ENCODE results near the gene SMIM3.
"Not testable (repeated sequence)": the region's sequence is repeated elsewhere in the genome, so short reads cannot be mapped to it uniquely, and the experiment has no call there.

The SMIM3 gene

DNA sequence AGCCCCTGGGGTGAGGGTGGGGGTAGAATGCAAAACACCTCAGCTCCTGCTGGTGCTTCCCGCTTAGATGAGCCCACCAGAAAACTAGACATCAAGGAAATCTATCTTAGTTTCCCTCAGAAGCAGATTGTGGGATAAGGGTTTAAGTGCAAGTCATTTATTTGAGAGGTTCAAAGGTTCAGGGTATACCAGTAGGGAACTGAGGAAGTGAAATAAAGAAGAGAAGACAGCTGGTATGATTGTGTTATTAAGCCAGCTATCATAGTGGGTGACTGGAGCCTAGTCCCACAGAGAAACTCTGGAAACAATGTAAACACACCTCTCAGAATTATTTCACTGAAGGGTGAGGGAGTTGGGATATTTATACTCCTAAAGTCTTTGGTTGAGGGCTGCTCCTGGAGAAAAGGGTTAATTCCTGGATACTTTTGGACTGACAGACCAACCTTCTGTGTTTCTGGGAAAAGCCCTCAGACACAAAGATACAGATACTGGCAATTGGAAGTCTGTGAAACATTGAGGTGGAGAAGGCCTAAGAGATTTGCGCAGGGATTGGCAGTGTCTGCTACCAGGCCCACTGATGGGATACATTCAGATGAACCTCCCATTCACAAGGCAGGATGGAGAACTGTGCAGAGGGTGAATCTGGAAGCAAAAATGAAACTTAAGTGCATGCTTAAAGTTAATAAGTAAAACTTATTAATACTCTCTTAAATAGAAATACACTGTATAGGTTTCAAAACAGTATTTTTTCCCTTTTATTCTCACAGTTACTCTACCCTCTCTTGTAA lies 13.4 kb upstream of the SMIM3 start:
- no peak for DNase-seq (ENCODE audit: low read depth)

DNA sequence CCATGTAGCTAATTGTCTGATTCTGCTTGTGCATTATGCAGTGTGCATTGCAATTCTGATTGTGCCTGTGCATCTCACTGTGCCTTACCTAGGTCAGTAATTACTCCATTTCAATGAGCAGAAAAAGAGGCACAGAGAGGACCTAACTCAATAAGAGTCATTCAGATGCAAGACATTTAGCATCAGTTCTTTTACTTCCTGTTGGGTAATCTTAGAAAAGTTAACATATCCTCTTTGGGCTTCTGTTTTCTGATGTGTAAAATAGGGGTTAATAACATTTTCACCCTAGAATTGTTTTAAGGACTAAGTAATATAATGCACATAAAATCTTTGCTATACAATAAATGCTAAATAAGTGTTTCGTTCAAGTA lies 12.8 kb upstream of the SMIM3 start:
- DNase-seq (ENCODE audit: low read depth): no peak

DNA sequence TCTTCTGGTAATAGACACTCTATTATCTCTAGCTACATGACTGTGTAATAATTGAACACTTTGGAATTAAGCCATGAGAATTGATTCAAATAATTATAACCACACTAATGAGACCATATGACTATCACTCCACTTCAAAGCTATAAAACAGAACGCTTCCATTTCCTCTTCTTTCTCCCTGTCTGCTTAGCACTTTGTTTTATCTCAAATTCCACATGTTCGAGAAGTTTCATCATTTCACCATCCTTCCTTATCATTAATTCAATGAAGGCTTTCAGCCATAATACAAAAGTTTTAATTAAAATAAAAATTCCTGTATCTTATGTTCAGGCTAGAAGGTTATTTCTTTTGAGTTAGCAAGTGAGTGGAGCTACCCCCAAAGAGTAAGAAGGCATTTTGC lies 12.3 kb upstream of the SMIM3 start:
- DNase-seq (ENCODE audit: low read depth): no peak

DNA sequence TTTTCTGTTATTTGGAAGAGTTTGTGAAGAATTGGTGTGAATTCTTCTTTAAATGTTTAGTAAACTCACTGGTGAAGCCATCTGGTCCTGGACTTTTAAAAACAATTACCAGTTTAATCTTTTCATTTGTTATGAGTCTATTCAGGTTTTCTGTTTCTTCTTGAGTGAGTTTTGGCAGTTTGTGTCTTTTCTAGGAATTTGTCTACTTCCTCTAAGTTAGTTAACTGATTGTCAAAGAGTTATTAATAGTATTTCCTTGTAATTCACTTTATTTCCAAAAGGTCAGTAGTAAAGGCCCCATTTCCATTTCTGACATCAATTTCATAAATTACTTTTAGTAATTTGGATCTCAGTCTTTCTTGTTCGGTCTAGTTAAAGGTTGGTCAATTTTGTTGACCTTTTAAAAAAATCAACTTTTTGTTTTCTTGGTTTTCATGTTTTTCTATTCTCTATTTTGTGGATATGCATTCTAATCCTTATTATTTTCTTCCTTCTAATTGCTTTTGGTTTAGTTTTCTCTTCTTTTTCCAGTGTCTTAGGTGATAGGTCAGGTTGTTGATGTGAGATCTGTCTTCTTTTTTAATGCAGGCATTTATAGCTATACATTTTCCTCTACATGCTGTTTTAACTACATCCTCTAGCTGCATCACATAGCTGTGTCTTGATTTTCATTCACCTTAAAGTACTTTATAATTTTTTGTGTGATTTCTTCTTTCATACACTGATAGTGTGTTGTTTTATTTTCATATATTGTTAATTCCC lies 7.3 kb upstream of the SMIM3 start:
- DNase-seq (ENCODE audit: low read depth): no peak

DNA sequence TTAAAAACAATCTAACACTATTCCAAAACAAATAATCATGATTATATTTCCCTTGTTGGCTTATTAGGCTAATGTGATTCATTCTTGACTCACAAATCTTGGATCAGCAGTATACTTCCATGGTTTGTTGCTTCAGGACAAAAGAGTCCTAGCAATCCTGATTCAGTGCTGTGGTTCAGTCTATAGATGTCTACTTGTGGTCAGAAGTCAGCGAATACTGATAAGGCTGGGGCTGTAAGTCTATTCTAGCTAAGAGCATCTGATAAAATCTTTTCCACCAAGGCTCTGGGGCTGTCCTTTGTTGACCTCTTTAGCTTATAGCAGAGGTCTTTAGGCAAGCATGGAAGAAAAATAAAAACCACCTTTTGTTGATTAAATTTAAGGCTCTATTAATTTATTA lies 4.4 kb upstream of the SMIM3 start:
- no peak for DNase-seq (ENCODE audit: low read depth)

DNA sequence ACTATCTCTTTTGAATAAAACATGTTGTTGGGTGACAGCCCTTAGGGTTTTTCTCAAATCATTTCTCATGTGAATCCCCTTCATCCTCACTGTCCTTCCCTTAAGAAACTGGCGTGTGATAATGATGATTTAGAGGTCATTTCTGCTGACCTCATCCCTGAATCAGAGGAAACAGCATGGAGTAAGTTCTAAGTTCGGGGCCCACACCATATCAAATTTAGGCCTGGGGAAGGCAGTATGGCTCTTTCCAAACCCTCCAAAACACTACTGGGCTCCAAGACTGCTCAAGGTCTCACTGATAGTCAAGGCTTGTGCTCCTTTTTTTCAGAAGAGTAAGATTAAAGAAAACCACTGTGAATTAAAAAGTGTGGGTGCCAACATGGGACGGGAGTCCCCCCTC lies 872 bp upstream of the SMIM3 start:
- no peak for DNase-seq (ENCODE audit: low read depth)

DNA sequence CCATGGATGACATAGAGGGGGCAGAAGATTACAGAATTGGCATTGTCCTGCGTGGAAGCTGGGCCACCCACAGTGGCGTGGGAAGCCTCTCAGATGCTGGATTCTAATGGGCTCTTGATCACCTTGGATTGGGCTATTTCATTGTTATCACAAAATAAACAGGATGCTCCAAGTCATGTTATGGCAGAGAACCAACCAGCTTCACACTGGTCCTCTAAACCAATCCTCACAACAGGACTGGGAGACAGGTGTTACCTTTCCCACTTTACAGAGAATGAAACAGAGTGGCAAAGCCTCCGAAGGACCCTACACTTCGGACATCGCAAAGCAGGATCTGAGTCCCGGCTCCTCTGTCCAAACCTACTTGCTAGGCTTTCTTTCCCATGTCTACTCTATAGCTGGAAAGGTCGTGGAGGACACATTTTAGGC lies 455 bp upstream of the SMIM3 start:
- DNase-seq (ENCODE audit: low read depth): no peak

DNA sequence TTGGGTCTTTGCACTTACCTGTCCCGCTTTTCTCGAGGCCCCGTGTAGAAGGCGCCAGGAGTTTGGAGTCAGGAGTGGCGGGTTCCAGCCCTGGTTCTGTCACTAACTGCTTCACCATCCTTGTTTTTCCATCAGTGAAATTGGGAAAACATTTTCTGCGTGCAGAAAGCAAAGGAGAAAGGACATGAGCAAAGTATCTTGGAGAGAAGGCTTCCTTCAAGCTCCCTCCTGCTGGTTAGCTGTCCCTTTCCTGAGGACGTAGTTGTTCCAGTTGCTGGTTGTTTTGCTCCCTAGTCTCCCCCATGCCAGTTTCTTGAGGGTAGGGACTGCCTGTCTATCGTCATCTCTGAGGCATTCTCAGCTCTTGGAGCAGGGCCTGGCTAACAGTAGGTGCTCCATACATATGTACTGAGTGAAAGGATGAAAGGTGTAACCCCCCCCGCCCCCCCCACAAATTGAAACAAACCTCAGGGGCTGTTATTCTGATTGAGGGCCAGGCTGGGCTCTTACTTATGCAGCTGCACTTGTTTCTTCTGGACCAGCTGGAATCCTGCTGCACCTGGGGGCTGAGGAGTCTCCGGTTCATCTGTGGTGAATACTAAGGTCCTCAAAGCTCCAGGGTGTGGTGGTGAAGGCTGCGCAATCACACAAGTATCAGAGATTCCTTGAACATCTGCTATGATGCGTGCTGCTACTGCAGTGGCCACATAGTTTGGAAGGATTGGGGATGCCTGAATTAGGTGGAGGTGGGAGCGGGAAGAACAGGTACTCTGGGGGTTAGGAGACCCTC lies 1.0 kb downstream of the SMIM3 start:
- no peak for DNase-seq (ENCODE audit: low read depth)

DNA sequence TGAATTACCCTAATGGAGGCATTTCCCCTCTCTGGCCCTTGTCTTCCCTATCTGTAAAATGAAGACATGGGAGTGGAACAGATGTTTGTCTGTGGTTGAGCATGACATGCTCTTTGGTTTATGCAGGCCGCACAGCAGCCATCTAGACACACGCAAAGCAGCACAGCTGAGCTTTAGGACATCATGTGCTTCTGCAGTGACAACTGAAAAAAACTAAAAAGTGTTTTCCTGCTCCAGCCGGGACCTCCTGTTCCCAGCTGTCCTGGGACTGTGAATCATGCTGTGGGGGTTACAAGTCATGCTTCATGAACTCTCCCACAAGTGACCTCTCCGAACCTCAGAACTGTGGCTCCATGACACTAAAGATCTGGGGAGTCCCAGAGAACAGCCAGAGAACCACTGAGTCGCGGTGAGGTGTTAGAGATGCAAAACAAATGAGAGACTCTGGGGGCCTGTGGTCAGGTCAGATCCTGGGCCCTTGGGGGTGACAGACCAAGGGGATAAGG lies 1.7 kb downstream of the SMIM3 start:
- no peak for DNase-seq (ENCODE audit: low read depth)

DNA sequence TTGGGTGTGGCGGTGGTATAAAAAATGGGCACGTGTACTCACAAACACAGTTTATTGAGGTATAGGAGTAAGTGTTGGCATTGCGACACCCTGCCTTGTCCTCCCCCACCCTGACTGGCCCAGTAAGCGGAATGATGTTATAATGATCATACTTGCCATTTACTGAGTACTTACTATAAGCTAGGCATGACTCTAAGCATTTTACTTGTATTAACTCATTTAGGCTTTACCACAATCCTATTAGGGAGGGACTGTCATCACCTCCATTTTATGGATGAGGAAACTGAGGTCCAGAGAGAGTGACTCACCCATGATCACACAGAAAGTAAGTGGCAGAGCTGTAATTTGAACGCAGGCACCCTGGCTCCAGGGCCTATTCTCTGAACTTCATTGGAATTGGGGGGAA lies 2.3 kb downstream of the SMIM3 start:
- DNase-seq (ENCODE audit: low read depth): no peak

DNA sequence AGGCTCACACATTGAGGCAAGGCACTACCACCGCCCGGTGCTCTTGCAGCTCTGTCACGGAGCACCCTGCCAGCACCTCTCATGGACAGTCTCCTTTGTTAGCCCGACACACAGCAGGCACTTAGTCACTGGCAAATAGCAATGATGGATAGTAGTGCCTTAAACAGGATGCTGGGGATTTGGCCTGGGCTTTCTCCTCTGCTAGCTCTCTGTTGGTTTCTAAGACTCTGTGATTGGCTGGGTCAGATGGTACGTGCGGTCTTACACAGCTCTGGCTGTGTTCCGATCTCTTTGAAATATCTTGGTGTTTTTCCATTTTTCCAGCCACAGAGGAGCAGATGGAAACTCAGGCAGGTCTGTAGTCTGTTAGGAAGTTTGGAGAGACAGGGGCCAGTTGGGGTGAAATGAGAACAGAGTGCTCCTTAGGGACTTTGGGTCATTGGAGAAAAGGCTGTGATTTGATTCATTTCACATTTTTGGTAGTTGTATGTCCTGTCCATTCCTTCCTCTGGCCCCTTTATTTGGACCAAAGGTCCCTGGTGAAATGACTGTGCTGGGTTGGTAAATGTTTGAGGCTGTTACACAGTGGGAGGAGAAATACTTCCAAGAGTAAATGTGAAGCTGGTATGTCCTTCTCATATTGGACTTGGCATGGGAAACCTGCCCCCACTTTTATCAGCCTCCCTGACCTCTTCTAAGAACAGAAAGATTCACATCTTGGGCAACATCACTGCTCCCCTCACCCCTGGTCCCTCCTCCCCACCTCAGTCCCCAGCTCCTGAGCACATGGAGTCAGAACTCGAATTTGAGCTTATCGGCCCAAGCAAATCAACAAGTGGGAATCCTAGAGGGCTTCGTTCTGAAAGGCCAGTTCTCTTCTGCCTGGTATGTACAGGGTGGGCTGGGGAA lies 3.4 kb downstream of the SMIM3 start:
- DNase-seq (ENCODE audit: low read depth): no peak

DNA sequence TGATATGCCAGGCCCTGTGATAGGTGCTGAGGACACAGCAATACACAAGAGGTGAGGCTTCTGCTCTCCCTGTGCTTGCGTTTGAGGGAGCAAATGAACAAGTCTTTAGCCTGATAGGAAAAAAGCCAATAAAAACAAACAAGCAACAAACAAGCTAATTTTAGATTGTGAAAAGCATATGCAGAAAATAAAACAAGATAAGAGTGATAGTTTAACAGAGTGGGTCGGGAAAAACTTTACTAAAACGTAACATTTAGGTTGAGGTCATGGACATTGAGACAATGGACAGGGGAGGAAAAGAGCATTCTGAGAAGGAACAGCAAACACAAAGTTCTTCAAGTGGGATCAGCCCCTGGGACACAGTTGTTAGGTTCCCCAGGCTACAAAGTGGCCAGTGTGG lies 4.3 kb downstream of the SMIM3 start:
- no peak for DNase-seq (ENCODE audit: low read depth)

DNA sequence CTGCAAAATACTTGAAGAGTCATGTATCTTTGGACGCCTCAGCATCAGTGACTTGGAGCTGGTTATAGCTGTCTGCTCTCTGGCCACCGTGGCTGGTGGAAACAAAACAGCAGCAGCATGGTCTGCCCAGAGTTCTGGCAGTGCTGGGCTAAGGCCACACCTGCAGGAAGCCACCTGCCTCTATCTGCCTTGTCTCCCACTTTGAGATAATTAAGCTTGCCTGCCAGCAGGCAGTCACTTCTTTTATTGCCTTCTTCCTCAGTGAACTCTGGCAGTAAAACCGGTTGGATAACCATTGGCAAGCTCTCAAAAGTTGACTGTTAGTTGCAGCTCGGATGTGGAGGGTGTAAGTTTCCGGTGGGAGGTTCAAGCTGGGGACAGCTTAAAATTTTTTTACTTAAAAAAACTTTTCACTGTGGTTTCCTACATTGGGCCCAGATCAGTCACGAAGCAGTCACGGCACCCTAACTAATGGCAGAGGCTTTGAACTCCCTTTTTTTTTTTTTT lies 4.9 kb downstream of the SMIM3 start:
- peak; percentile 30 for DNase-seq (ENCODE audit: low read depth)

DNA sequence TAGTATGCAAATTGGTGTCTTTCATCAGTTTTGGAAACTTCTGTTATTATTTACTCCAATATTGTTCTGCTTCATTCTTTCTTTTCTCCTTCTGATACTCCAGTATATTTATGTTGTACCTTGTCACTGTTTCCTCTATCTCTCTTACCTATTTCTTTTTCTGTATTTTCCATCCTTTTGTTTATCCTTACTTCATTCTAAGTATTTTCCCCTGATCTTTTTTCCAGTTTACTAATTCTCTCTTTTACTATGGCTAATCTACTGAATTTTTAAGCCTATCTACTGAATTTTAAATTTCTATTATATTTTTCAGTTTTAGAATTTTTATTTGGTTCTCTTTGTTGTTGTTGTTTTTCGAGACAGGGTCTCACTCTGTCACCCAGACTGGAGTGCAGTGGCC lies 7.4 kb downstream of the SMIM3 start:
- no peak for DNase-seq (ENCODE audit: low read depth)

DNA sequence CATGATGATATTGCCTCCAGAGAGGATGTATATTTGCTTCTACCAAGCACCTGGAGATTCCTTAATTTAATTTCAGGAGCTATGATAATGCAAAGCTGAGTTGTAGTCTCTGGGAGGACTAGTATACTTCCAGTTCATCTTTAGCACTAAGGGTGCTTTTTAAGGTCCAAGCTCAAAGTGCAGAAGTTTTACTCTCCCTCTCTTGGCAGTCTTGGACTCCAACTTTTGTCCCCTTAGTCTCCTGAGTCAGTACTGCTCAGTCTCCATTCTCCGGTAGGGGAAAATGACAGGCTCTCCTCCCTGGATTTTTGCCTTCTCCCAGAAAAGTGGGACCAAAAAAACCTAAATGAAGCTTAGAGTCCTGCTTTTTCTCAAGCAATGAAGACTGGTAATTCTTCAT lies 8.3 kb downstream of the SMIM3 start:
- no peak for DNase-seq (ENCODE audit: low read depth)

DNA sequence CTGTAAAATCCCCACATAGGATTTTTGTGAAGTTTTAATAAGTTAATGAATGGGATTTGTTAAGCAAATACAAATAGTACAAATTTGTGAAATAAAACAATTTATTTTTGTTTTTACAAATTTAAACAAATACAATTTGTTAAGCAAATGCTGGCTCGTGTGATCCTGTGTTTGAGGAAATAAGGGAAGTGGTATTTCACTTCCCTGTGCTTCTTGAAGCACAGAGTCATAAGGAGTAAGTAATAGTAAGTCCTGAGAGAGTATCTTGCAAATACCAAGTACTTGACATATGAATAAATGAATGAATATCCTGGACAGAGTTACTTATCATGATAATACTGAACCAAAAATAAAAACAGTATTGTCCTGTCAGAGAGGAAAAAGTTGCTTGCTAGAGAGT lies 9.1 kb downstream of the SMIM3 start:
- DNase-seq (ENCODE audit: low read depth): no peak

DNA sequence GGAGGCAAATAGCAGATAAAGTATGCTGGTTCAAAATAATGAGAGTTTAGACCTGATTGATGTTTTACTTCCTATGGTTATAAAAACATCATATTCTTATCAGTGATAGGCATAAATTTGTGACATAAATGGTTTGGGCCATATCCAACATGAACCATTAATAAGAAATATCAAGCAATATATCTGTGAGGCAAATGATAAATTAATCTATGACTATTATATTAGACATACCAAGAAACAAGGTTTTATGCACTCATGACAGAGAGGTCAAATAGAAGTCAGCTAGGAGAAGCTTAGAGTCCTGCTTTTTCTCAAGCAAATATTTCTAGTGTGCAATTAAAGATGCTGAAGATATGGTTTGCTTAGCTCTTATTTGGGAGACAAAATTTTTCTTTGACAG lies 10.4 kb downstream of the SMIM3 start:
- no peak for DNase-seq (ENCODE audit: low read depth)

DNA sequence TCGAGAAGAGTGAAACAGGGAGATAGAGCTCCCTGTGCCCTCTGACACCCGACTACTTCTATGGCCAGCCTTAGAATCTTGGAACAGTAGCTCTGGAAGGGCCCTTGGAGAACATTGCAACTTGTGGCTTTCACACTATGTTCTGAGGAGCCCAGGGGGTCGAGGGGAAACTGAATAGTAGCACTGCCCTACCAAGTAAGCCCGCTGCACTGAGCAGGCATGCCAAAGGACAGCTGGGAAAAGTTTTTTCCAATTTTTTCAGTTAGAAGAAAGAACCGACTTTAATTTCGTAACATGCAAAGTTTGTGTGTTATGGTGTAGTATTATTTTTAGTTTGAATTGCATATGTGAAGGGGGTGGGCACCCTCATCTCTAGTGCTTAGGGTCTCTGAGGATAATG lies 10.9 kb downstream of the SMIM3 start:
- no peak for DNase-seq (ENCODE audit: low read depth)

DNA sequence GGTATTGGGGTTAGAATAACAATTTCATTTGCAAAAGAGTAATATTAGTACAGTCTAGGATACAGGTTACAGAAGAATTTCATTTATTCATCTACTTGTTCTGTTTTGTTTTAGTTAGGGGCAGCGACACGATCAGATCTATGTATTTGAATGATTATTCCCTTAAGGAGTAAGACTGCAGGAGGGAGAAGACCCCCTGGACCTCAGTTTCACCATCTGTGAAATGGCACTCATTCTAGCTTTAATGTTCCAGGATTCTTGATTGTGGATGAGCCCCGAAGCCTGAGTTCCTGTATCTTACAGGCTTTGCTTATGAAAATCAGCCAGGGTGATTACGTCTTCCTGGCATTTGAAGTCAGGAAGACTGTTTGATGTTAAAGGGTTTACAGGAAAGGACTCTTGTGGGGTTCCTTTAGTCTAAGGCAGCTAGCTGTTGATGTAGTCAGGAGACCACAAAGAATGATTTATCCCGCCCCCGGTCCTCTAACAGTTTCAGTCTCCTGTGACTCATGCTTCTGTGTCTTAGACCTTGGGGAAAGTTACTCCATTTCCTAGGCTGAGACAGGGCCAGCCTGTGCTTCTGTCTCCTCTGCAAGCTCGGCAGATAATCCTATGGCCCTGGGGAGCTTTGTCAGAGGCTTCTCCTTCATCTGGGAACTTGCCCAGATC lies 11.5 kb downstream of the SMIM3 start:
- DNase-seq (ENCODE audit: low read depth): peak; percentile 32

DNA sequence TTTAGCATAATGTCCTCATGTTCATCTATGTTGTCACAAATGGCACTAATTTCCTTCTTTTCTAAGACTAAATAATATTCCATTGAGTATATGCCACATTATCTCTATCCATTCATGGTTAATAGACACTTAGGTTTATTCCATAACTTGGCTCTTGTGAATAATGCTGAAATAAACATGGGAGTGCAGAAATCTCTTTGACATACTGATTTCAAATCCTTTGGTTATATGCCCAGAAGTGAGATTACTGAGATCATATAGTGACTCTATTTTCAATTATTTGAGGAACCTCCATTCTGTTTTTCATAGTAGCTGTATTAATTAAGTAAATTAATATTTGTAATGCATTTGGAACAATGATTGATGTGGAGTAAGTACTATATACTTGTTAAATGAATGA lies 13.0 kb downstream of the SMIM3 start:
- no peak for DNase-seq (ENCODE audit: low read depth)

DNA sequence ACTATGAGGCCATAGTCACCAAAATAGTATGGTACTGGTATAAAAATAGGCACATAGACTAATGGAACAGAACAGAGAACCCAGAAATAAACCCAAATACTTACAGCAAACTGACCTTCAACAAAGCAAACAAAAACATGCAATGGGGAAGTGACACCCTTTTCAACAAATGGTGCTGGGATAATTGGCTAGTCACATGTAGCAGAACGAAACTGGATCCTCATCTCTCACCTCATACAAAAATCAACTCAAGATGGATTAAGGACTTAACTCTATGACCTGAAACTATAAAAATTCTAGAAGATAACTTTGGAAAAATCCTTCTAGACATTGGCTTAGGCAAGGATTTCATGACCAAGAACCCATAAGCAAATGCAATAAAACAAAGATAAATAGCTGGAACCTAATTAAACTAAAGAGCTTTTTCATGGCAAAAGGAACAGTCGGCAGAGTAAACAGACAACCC lies 14.9 kb downstream of the SMIM3 start:
- DNase-seq (ENCODE audit: low read depth): not testable (repeated sequence)
